Endometrium (tissue), 2 donors: Measurements from ENCODE around the gene NR1D2.

Experiments
- FAIRE-seq: peaks from 2 replicates; lab custom pipeline; 2012; peaks lifted over from hg19 to GRCh38; lab: Jason Lieb, UNC
- donor health status: control.
- donor health status: control.

NR1D2 gene

GRCh38 chr3:23966328-23966727 is 21.2 kb downstream of the NR1D2 start:
- no peak for FAIRE-seq

GRCh38 chr3:23968463-23969184 is 23.5 kb downstream of the NR1D2 start:
- no peak for FAIRE-seq

- no peak for FAIRE-seq
Observed at GRCh38 chr3:23969393-23969792, 24.3 kb downstream of the NR1D2 start.

- no peak for FAIRE-seq
Observed at GRCh38 chr3:23971684-23972083, 26.6 kb downstream of the NR1D2 start.

- no peak for FAIRE-seq
Observed at GRCh38 chr3:23976555-23976954, 31.5 kb downstream of the NR1D2 start.

GRCh38 chr3:23979569-23979968 is 34.5 kb downstream of the NR1D2 start:
- no peak for FAIRE-seq

GRCh38 chr3:23981136-23981535 is 36.0 kb downstream of the NR1D2 start:
- no peak for FAIRE-seq

GRCh38 chr3:23981955-23982354 is 36.9 kb downstream of the NR1D2 start:
- FAIRE-seq = no peak

- FAIRE-seq = no peak
Observed at GRCh38 chr3:23984934-23985333, 39.8 kb downstream of the NR1D2 start.

- FAIRE-seq = no peak
Observed at GRCh38 chr3:23985747-23986544, 40.9 kb downstream of the NR1D2 start.

- FAIRE-seq = no peak
Observed at GRCh38 chr3:23987356-23987755, 42.3 kb downstream of the NR1D2 start.

- no peak for FAIRE-seq
Observed at GRCh38 chr3:23991306-23991682, 46.2 kb downstream of the NR1D2 start.

GRCh38 chr3:23991683-23992628 is 46.9 kb downstream of the NR1D2 start:
- peak; percentile 23 for FAIRE-seq

- FAIRE-seq = no peak
Observed at GRCh38 chr3:23993556-23994243, 48.6 kb downstream of the NR1D2 start.

GRCh38 chr3:23994244-23994569 is 49.1 kb downstream of the NR1D2 start:
- no peak for FAIRE-seq

- no peak for FAIRE-seq
Observed at GRCh38 chr3:23995219-23995618, 50.1 kb downstream of the NR1D2 start.

GRCh38 chr3:23996095-23996524 is 51.0 kb downstream of the NR1D2 start:
- FAIRE-seq = no peak

GRCh38 chr3:23999012-23999641 is 54.0 kb downstream of the NR1D2 start:
- peak; percentile 92 for FAIRE-seq

GRCh38 chr3:24002129-24002528 is 57.0 kb downstream of the NR1D2 start:
- no peak for FAIRE-seq

GRCh38 chr3:24003466-24003865 is 58.4 kb downstream of the NR1D2 start:
- FAIRE-seq = no peak

- FAIRE-seq = no peak
Observed at GRCh38 chr3:24004171-24004938, 59.3 kb downstream of the NR1D2 start.
